SU-DHL-6 (cell line): ENCODE measurements around the gene COX4I2.

Experiments used
- H2AFZ ChIP-seq: fragments of 200-600 bp; sonication (generic); 2 replicates; pipeline ENCODE4 v1.6.1; 2014; ENCODE audit warnings: low read depth, mild to moderate bottlenecking, moderate library complexity, mixed read lengths, antibody characterized with exemption, low read length; ENCODE audit not compliant: severe bottlenecking
- H3F3A ChIP-seq: fragments of 200-600 bp; shearing (Covaris generic); 2 replicates; pipeline ENCODE4 v1.6.0; 2016; ENCODE audit warnings: antibody characterized with exemption, mild to moderate bottlenecking; ENCODE audit not compliant: insufficient read depth
- H3K27ac ChIP-seq: fragments of 200-600 bp; sonication (generic); 2 replicates; pipeline ENCODE4 v1.5.1; 2016; ENCODE audit warnings: low read depth, mild to moderate bottlenecking, low read length, moderate library complexity, mixed read lengths
- H3K27me3 ChIP-seq: fragments of 200-600 bp; sonication (generic), shearing (Covaris generic); 2 replicates; pipeline ENCODE4 v1.6.0; 2014; ENCODE audit warnings: mild to moderate bottlenecking, low read length
- H3K36me3 ChIP-seq: fragments of 200-600 bp; sonication (generic); 2 replicates; pipeline ENCODE4 v1.6.1; 2014; ENCODE audit warnings: mild to moderate bottlenecking, low read length, mixed read lengths
- H3K4me2 ChIP-seq: fragments of 300-600, 200-600 bp; shearing (Covaris generic), sonication (generic); 2 replicates; pipeline ENCODE4 v1.6.0; 2014; ENCODE audit warnings: low read length, low read depth, mild to moderate bottlenecking; ENCODE audit not compliant: poor library complexity, severe bottlenecking
- H3K4me3 ChIP-seq: fragments of 200-600 bp; sonication (generic); 2 replicates; pipeline ENCODE4 v1.5.1; 2014; ENCODE audit warnings: antibody characterized with exemption, low read length, mild to moderate bottlenecking, mixed read lengths; ENCODE audit not compliant: insufficient read depth, poor library complexity, severe bottlenecking
- H3K79me2 ChIP-seq: fragments of 200-600 bp; sonication (generic); 2 replicates; pipeline ENCODE4 v1.6.1; 2014; ENCODE audit warnings: mild to moderate bottlenecking, low read length, moderate library complexity; ENCODE audit not compliant: insufficient read depth
- H3K9ac ChIP-seq: fragments of 200-600 bp; sonication (generic); 2 replicates; pipeline ENCODE4 v1.7.0; 2014; ENCODE audit warnings: mild to moderate bottlenecking, low read length
- H3K9me2 ChIP-seq: fragments of 200-600 bp; sonication (generic); replicated peaks from 2 replicates; pipeline ENCODE4 v1.6.1; 2014; ENCODE audit warnings: low read length; ENCODE audit not compliant: insufficient read depth
- H3K9me3 ChIP-seq: fragments of 200-600 bp; sonication (generic); 2 replicates; pipeline ENCODE4 v1.6.1; 2014; ENCODE audit warnings: low read length, mixed read lengths; ENCODE audit not compliant: insufficient read depth
- H4K20me1 ChIP-seq: fragments of 200-600 bp; sonication (generic); 2 replicates; pipeline ENCODE4 v1.6.1; 2014; ENCODE audit warnings: low read depth, mild to moderate bottlenecking, antibody characterized with exemption, low read length, moderate library complexity, mixed read lengths
- EZH2phosphoT487 ChIP-seq: fragments of 200-600 bp; sonication (generic), shearing (Covaris generic); conservative IDR thresholded peaks from 2 replicates; pipeline ENCODE4 v1.6.1; 2018; ENCODE audit warnings: mild to moderate bottlenecking, antibody characterized with exemption, low read length, moderate library complexity, mixed read lengths
- TF ChIP-seq, protein P1 (sequence below): fragments of 200-600 bp; sonication (generic); IDR thresholded peaks from one replicate; pipeline ENCODE4 v1.5.1; 2017; ENCODE audit warnings: antibody characterized with exemption, mild to moderate bottlenecking, low read length, moderate library complexity; ENCODE audit not compliant: insufficient read depth, poor library complexity, severe bottlenecking

The COX4I2 gene

DNA sequence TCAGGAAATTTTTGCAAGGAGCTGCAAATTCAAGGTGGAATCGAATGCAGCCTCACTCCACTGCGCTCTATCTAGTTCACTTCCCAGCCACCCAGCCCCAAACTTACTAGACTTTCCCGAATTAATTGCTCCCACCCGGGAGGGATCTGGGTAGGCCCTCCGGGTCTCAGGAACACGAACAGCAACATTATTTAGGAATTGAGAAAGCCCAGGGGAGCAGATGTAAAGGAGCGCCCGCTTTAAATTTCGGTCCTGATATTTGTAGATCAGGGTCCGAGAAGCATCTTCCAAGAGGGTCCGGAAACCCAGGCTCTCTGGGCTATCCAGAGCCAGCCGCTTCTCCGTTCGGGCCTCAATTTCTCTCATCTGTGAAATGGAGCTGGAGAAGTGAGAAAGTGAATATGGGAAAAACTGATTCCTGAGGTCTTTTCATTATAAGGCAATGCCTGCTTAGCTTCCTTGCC lies 33.1 kb upstream of the COX4I2 start:
- no peak for TF ChIP-seq EZH2phosphoT487
- TF ChIP-seq, protein P1, sequence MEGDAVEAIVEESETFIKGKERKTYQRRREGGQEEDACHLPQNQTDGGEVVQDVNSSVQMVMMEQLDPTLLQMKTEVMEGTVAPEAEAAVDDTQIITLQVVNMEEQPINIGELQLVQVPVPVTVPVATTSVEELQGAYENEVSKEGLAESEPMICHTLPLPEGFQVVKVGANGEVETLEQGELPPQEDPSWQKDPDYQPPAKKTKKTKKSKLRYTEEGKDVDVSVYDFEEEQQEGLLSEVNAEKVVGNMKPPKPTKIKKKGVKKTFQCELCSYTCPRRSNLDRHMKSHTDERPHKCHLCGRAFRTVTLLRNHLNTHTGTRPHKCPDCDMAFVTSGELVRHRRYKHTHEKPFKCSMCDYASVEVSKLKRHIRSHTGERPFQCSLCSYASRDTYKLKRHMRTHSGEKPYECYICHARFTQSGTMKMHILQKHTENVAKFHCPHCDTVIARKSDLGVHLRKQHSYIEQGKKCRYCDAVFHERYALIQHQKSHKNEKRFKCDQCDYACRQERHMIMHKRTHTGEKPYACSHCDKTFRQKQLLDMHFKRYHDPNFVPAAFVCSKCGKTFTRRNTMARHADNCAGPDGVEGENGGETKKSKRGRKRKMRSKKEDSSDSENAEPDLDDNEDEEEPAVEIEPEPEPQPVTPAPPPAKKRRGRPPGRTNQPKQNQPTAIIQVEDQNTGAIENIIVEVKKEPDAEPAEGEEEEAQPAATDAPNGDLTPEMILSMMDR: no peak
- peak overlapping the region; percentile 64 for H3K9ac ChIP-seq
- peak overlapping the region; percentile 63 for H3K27ac ChIP-seq
- peak overlapping the region; percentile 67 for H3K4me3 ChIP-seq
- no peaks in the 10 kb centered on the region for H3K9me2 ChIP-seq
- peaks cover 13% of the 10 kb centered on the region for H3F3A ChIP-seq
- H3K79me2 ChIP-seq: no peaks in the 10 kb centered on the region
- no peaks in the 10 kb centered on the region; the same call in 1 of the 2 replicates for H3K27me3 ChIP-seq
- H4K20me1 ChIP-seq: no peaks in the 10 kb centered on the region
- H3K9me3 ChIP-seq: no peaks in the 10 kb centered on the region
- no peaks in the 10 kb centered on the region for H3K36me3 ChIP-seq
- H3K4me2 ChIP-seq: peak overlapping the region; percentile 93
- peak overlapping the region; percentile 38 for H2AFZ ChIP-seq

DNA sequence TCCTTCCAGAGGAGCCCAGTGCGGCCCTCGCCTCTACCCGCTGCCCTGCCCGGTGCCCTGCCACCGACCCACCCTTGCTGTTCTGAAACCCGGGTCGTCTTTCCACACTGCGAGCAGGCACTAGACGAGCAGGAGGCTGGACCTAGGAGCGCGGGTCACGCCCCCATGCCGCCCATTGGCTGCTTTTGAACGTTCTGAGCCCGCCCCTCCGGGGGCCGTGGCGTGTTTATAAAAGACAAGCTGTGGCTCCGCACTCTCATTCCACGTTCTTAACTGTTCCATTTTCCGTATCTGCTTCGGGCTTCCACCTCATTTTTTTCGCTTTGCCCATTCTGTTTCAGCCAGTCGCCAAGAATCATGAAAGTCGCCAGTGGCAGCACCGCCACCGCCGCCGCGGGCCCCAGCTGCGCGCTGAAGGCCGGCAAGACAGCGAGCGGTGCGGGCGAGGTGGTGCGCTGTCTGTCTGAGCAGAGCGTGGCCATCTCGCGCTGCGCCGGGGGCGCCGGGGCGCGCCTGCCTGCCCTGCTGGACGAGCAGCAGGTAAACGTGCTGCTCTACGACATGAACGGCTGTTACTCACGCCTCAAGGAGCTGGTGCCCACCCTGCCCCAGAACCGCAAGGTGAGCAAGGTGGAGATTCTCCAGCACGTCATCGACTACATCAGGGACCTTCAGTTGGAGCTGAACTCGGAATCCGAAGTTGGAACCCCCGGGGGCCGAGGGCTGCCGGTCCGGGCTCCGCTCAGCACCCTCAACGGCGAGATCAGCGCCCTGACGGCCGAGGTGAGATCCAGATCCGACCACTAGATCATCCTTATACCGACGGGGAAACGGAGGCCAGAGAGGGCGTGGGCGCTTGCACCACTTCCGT lies 32.4 kb upstream of the COX4I2 start, which contains the start of gene ID1:
Gene ID1 (plus strand): TSS at position 259 of the 871 bp plus-strand sequence. CDS start 99 bp downstream, at position 358.
- H3F3A ChIP-seq: peaks cover 13% of the 10 kb centered on the region
- H3K4me2 ChIP-seq: peak within 1 kb of the TSS; percentile 93
- no peaks in the 10 kb centered on the region for H4K20me1 ChIP-seq
- peak within 1 kb of the TSS; percentile 67 for H3K4me3 ChIP-seq
- no peaks in the 10 kb centered on the region for H3K9me2 ChIP-seq
- H3K27me3 ChIP-seq: no peaks in the 10 kb centered on the region; the same call in 1 of the 2 replicates
- TF ChIP-seq, protein P1: no peak
- no peak for TF ChIP-seq EZH2phosphoT487
- H3K9me3 ChIP-seq: no peaks in the 10 kb centered on the region
- H3K9ac ChIP-seq: peak within 1 kb of the TSS; percentile 64
- H3K79me2 ChIP-seq: no peaks in the 10 kb centered on the region
- peak within 1 kb of the TSS; percentile 46 for H2AFZ ChIP-seq
- H3K36me3 ChIP-seq: no peaks in the 10 kb centered on the region
- H3K27ac ChIP-seq: peak within 1 kb of the TSS; percentile 63

DNA sequence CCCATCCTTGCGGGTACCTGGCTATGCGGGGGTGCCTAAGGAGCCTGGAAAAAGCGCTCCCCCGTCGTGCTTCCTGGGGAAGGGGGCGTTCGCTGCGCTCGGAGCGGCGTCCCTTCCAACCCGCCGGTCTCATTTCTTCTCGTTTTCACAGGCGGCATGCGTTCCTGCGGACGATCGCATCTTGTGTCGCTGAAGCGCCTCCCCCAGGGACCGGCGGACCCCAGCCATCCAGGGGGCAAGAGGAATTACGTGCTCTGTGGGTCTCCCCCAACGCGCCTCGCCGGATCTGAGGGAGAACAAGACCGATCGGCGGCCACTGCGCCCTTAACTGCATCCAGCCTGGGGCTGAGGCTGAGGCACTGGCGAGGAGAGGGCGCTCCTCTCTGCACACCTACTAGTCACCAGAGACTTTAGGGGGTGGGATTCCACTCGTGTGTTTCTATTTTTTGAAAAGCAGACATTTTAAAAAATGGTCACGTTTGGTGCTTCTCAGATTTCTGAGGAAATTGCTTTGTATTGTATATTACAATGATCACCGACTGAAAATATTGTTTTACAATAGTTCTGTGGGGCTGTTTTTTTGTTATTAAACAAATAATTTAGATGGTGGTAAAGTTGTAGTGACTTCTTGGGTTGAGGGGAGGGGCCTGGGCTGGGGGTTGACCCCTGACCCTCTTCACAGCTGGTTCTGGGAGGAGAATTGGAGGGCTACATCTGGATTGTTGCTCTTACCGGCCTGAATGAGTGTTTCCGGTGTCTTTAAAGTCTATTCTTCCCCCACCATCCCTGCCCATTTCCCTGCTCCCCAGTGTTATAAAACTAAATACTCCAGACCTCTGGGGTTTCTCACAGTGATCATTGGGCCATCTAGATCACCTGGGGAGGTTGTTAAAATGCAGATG lies 31.6 kb upstream of the COX4I2 start:
- peaks cover 13% of the 10 kb centered on the region for H3F3A ChIP-seq
- H3K9me3 ChIP-seq: no peaks in the 10 kb centered on the region
- peak overlapping the region; percentile 67 for H3K4me3 ChIP-seq
- TF ChIP-seq, protein P1: no peak
- no peak for TF ChIP-seq EZH2phosphoT487
- peak overlapping the region; percentile 64 for H3K9ac ChIP-seq
- H3K36me3 ChIP-seq: no peaks in the 10 kb centered on the region
- H2AFZ ChIP-seq: peak overlapping the region; percentile 46
- H3K79me2 ChIP-seq: no peaks in the 10 kb centered on the region
- H3K27me3 ChIP-seq: no peaks in the 10 kb centered on the region; the same call in 1 of the 2 replicates
- no peaks in the 10 kb centered on the region for H3K9me2 ChIP-seq
- peak overlapping the region; percentile 93 for H3K4me2 ChIP-seq
- H3K27ac ChIP-seq: no peak overlapping the region
- H4K20me1 ChIP-seq: no peaks in the 10 kb centered on the region
